ENCODE data around the gene PKMYT1.

GRCh38 chr16:3019594-3020246 is 39.5 kb upstream of the PKMYT1 start:
- TF ChIP-seq CTCF (IDR thresholded peaks at IDR 0.05) = no peak
- TF ChIP-seq POLR2A (IDR thresholded peaks at IDR 0.05) = no peak

Data from thyroid gland (tissue), 4 donors.